WTC11 (cell line): ENCODE data around the gene SVOP. TPM values are rescaled to one million over a fixed set of nuclear protein-coding genes. Genes with fewer than 3 reads are reported as not detected.
"Not testable (repeated sequence)": the region's sequence is repeated elsewhere in the genome, so short reads cannot be mapped to it uniquely, and the experiment has no call there.

Source experiments
- ATAC-seq: fragments of 200-7000 bp; cut with Tn5 transposase; 2 replicates; pipeline ENCODE4 v1.10.0; 2021; ENCODE audit warnings: mild to moderate bottlenecking, moderate library complexity
- CTCF ChIA-PET: fragments of 300-600 bp; sonication (Branson Sonifier 250); formaldehyde crosslinking; loops from one replicate; lab custom pipeline; 2021; ENCODE audit warnings: antibody characterized with exemption; lab: Charles Lee
- POLR2A ChIA-PET: fragments of 350-600 bp; sonication (Branson Sonifier 250); formaldehyde crosslinking; loops from one replicate; lab custom pipeline; 2021; ENCODE audit warnings: antibody characterized with exemption; lab: Charles Lee
- DNase-seq: peaks from one replicate; pipeline ENCODE4 v3.0.0; 2021; ENCODE audit warnings: low spot score
- H3K27ac Mint-ChIP-seq: 2 replicates; pipeline ENCODE4 v1.8.0; 2021; ENCODE audit warnings: mixed read lengths
- H3K27me3 Mint-ChIP-seq: 2 replicates; pipeline ENCODE4 v1.8.0; 2021; ENCODE audit warnings: low read depth, mild to moderate bottlenecking, moderate library complexity, mixed read lengths
- H3K36me3 Mint-ChIP-seq: 2 replicates; pipeline ENCODE4 v1.8.0; 2021; ENCODE audit warnings: mixed read lengths
- H3K4me1 Mint-ChIP-seq: 2 replicates; pipeline ENCODE4 v1.8.0; 2022; ENCODE audit warnings: mixed read lengths
- H3K4me3 Mint-ChIP-seq: 2 replicates; pipeline ENCODE4 v1.8.0; 2021; ENCODE audit warnings: mild to moderate bottlenecking, moderate library complexity, mixed read lengths
- H3K9me3 Mint-ChIP-seq: 2 replicates; pipeline ENCODE4 v1.8.0; 2021; ENCODE audit warnings: mixed read lengths
- ARID4B ChIP-seq: sonication (generic); formaldehyde crosslinking; IDR thresholded peaks from 2 replicates; pipeline ENCODE4 v1.8.0; 2023; ENCODE audit warnings: missing genetic modification reagents, mild to moderate bottlenecking, borderline replicate concordance
- E2F5 ChIP-seq: sonication (generic); formaldehyde crosslinking; IDR thresholded peaks from 2 replicates; pipeline ENCODE4 v1.8.1; 2022; ENCODE audit warnings: mild to moderate bottlenecking, moderate library complexity, missing genetic modification reagents
- ELF4 ChIP-seq: sonication (generic); formaldehyde crosslinking; IDR thresholded peaks from 2 replicates; pipeline ENCODE4 v1.8.1; 2022; ENCODE audit warnings: low read depth, mild to moderate bottlenecking, moderate library complexity, missing genetic modification reagents
- HMGXB4 ChIP-seq: sonication (generic); formaldehyde crosslinking; IDR thresholded peaks from 2 replicates; pipeline ENCODE4 v1.8.1; 2023; ENCODE audit warnings: mild to moderate bottlenecking, moderate library complexity, missing genetic modification reagents
- KAT7 ChIP-seq: sonication (generic); formaldehyde crosslinking; IDR thresholded peaks from 2 replicates; pipeline ENCODE4 v1.8.1; 2023; ENCODE audit warnings: missing genetic modification reagents, mild to moderate bottlenecking, borderline replicate concordance
- PREB ChIP-seq: sonication (generic); formaldehyde crosslinking; IDR thresholded peaks from 2 replicates; pipeline ENCODE4 v1.8.1; 2022; ENCODE audit warnings: mild to moderate bottlenecking, missing genetic modification reagents, moderate library complexity, borderline replicate concordance
- PRRX2 ChIP-seq: fragments of 250-450 bp; sonication (Bioruptor Pico); IDR thresholded peaks from 2 replicates; pipeline ENCODE4 v1.8.0; 2021; ENCODE audit warnings: mild to moderate bottlenecking
- SMAD4 ChIP-seq: sonication (generic); formaldehyde crosslinking; IDR thresholded peaks from 2 replicates; pipeline ENCODE4 v1.8.0; 2022; ENCODE audit warnings: mild to moderate bottlenecking, missing genetic modification reagents
- ZNF138 ChIP-seq: sonication (generic); formaldehyde crosslinking; conservative IDR thresholded peaks from 2 replicates; pipeline ENCODE4 v1.8.1; 2022; ENCODE audit warnings: mild to moderate bottlenecking, moderate library complexity, missing genetic modification reagents
- ZNF423 ChIP-seq: fragments of 250-450 bp; sonication (Bioruptor Pico); IDR thresholded peaks from 2 replicates; pipeline ENCODE4 v2.1.2; 2022; ENCODE audit warnings: mild to moderate bottlenecking, moderate library complexity
- total RNA-seq: library from RNA; stranded (reverse); gene quantifications from 3 replicates; pipeline ENCODE4 v1.2.3, GENCODE V29; 2021

The SVOP gene
- total RNA-seq, 1 experiment from 2014 or later = 0.04 TPM

GRCh38 chr12:108859923-108860291 is 161.0 kb downstream of the SVOP start:
- no peak overlapping the region for H3K4me3 Mint-ChIP-seq
- TF ChIP-seq SMAD4 (CRISPR knock-in tag) = no peak
- no peak for TF ChIP-seq KAT7
- no peak for TF ChIP-seq E2F5 (CRISPR knock-in tag)
- TF ChIP-seq ZNF138 = no peak
- TF ChIP-seq PREB = no peak
- TF ChIP-seq HMGXB4 (CRISPR knock-in tag) = no peak
- TF ChIP-seq PRRX2 (CRISPR knock-in tag) = no peak
- no peak for TF ChIP-seq ARID4B (CRISPR knock-in tag)
- H3K4me1 Mint-ChIP-seq = peaks cover 41% of the 10 kb centered on the region
- peaks cover 11% of the 10 kb centered on the region for H3K9me3 Mint-ChIP-seq
- ATAC-seq (no peak), DNase-seq (no peak)
- H3K36me3 Mint-ChIP-seq = peaks cover 7% of the 10 kb centered on the region
- CTCF ChIA-PET = no interaction called here
- no peak overlapping the region for H3K27ac Mint-ChIP-seq
- peaks cover 4% of the 10 kb centered on the region; the same call in 1 of the 2 replicates for H3K27me3 Mint-ChIP-seq
- POLR2A ChIA-PET = no interaction called here

GRCh38 chr12:108859141-108859922 is 161.5 kb downstream of the SVOP start:
- DNase-seq, H3K27me3 Mint-ChIP-seq, H3K27ac Mint-ChIP-seq, POLR2A ChIA-PET, ATAC-seq: not testable (repeated sequence)
- Mint-ChIP-seq H3K36me3 (peaks cover 12% of the 10 kb centered on the region), H3K4me3 (peak overlapping the region; percentile 75), H3K9me3 (peaks cover 16% of the 10 kb centered on the region), H3K4me1 (peaks cover 41% of the 10 kb centered on the region)
- CTCF ChIA-PET = interaction anchor here (2.7 kb wide), 1 partner anchor 92 kb away, joined by 9 read pairs; no protein-coding TSS in a partner anchor

GRCh38 chr12:108858311-108859074 is 162.4 kb downstream of the SVOP start:
- TF ChIP-seq ZNF423 (0 out of 2 replicates have a peak, but pooled peaks have one; percentile 14), ELF4 (CRISPR knock-in tag) (no peak)
- TF ChIP-seq, all 79 proteins: peak for 1
- peak overlapping the region; percentile 75 for H3K4me3 Mint-ChIP-seq
- H3K36me3 Mint-ChIP-seq = peaks cover 18% of the 10 kb centered on the region
- H3K27me3 Mint-ChIP-seq = peaks cover 4% of the 10 kb centered on the region; the same call in 1 of the 2 replicates
- H3K4me1 Mint-ChIP-seq = peaks cover 41% of the 10 kb centered on the region
- peak overlapping the region; percentile 68 for H3K27ac Mint-ChIP-seq
- peaks cover 19% of the 10 kb centered on the region for H3K9me3 Mint-ChIP-seq
- no peak for DNase-seq
- ATAC-seq = peak; percentile 12; the same call in 1 of the 2 replicates
- POLR2A ChIA-PET = interaction anchor here (0.7 kb wide), 1 partner anchor 220 kb away, joined by 3 read pairs; no protein-coding TSS in a partner anchor
- CTCF ChIA-PET = interaction anchor here (0.7 to 2.7 kb wide), 4 partner anchors 9 to 92 kb away, joined by 3 to 9 read pairs (median 4); no protein-coding TSS in a partner anchor

Other genes starting within 250 kb of the SVOP start
- 18.7 to 23.1 TPM (median 21.3 TPM) in 3 replicates for gene SSH1, start 163.5 kb downstream of the SVOP start, total RNA-seq
- gene DAO, start 141.0 kb downstream of the SVOP start, total RNA-seq = 0.17 TPM in 1 of 3 replicates, not detected in the others
- gene USP30, start 31.5 kb upstream of the SVOP start, total RNA-seq = 6.9 to 8.6 TPM (median 7.1 TPM) in 3 replicates
- gene ALKBH2, start 72.4 kb upstream of the SVOP start, total RNA-seq = 15.2 to 20.7 TPM (median 19.8 TPM) in 3 replicates
- gene UNG, start 76.5 kb upstream of the SVOP start, total RNA-seq = 125 to 135 TPM (median 127 TPM) in 3 replicates
- gene ACACB, start 95.5 kb upstream of the SVOP start, total RNA-seq = 20.0 to 21.6 TPM (median 20.9 TPM) in 3 replicates